HG02840 (cell line): Measurements from ENCODE around the gene APLF.
A peak's percentile ranks its signal among the peaks of the same experiment; 100 is the strongest.
"Not testable (repeated sequence)": the region's sequence is repeated elsewhere in the genome, so short reads cannot be mapped to it uniquely, and the experiment has no call there.

ENCODE experiments used
- ATAC-seq: cut with Tn5 transposase; IDR thresholded peaks from one replicate; pipeline ENCODE4 v1.9.1; 2021; ENCODE audit warnings: mild to moderate bottlenecking, moderate library complexity, moderate number of reproducible peaks; ENCODE audit not compliant: unreplicated experiment, low FRiP score

The APLF gene

GRCh38 chr2:68438455-68439303, 28.7 kb upstream of the APLF start:
- no peak for ATAC-seq

- ATAC-seq, result peak; percentile 98
These were observed 26.0 kb upstream of the APLF start for GRCh38 chr2:68441179-68441993.

DNA sequence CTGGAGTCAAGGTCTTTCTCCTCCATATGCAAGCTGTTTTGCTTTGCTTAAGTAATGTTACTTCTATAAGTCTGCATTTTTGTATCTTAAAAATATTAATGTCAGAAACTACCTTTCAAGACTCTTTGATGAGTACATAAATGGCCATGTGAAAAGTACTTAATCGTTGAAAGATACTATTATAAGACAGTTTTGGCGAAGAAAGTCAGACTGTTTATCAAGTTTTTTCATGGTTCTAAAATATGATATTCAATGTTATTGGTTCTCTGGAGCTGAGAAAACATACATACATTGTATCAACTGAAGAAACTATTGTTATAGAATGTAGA, 25.4 kb upstream of the APLF start:
- no peak for ATAC-seq

GRCh38 chr2:68446425-68446824, 21.0 kb upstream of the APLF start:
- ATAC-seq, result not testable (repeated sequence)

- no peak for ATAC-seq
These were observed 20.3 kb upstream of the APLF start for GRCh38 chr2:68447118-68447517.

DNA sequence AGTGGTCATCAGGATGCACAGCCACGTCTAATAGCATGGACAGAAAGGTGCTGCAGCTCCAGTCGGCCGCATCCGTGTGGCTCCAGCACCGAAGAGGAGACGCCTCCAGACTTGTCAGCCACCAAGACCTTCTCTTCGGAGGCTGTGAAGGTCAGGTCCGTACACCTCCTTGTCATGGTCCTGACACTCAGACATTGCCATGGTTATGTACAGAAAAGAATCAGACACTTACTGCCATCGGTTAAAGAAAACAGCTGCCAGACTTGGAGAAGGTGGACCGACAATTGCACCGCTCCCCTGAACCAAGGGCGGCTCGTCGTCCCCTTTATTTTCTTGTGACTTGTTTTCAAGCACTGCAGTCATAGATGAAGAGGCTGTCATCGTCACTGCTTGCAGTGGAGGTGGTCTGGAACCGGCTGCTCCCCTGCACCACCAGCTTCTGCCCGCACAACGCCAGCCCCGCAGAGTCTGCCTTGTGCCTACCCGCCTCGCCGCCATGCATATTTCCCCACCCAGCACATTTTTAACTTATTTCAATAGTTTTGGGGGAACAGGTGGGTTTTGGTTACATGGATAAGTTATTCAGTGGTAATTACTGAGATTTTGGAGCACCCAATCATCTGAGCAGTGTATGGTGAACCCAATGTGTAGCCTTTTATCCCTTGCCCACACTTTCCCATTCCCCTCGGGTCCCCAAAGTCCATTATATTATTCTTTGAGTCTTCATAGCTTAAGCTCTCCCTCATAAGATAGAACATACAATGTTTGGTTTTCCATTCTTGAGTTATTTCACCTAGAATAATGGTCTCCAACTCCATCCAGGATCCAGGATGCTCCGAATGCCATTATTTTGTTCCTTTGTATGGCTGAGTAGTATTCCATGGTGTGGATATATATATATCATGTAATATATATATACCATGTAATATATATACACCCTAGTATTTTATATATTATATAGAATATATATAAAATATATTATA, 18.4 kb upstream of the APLF start:
- no peak for ATAC-seq

- no peak for ATAC-seq
These were observed 15.1 kb upstream of the APLF start for GRCh38 chr2:68452158-68452900.

DNA sequence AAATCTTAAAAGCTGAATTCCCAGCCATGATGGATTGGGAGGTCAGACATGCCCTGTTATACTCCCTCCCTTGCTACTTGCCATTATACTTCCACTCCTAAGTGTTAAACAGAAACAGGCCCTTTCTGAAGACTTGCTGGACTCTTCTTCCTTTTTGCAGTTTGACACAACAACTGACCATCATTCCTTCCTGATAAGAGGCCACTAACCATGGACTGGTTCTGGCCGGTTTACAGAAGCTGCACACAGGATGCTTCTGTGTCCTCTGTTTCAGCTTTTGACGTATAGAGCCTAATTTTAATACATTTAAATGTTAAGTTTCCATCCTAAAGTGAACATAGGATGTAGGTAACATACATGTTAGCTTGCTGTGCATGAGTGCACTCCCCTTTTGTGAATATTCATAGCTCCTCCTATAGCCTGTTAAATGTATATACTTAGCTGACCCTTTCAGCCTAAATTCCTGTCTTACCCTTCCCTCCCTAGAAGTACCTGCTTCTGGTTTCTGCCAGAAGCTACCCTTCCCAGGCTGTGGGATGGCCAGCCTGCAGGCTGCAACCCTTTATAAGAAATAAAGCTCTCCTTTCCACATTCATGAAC, 13.5 kb upstream of the APLF start:
- ATAC-seq, result no peak

DNA sequence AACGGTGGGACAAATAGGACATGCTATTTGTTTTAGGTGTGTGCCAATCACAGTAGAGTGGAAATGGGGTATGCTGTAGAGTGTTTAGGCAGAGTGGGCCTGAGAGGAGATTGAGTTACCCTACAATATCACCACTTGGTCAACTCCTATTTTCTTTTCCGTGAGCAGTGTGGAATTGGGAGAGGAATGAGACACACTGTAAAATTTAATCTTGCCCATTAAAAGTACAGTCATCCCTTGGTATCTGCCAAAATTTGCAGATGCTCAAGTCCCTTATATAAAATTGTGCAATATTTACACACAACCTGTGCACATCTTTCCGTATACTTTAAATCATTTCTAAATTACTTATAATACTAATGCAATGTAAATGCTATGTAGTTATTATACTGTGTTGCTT, 12.7 kb upstream of the APLF start:
- ATAC-seq, result no peak

DNA sequence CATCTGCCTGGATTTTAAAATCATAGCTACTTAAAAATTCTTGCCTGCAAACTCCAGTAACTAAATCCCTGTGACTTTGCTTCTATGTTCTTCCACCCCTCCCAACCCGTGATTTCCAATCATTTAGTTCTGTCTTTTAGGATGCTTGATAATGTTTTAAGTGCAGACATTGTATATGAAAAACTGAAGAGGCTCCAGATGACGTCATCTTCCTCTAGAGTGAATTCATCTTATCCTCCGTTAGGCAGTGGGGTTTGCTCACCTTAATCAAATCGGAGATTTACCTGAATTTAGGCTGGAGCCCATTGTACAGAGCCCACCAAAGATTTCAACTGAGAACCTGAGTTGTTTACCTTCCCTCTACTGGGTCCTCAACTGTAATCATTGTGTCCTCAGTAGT, 11.2 kb upstream of the APLF start:
- no peak for ATAC-seq

DNA sequence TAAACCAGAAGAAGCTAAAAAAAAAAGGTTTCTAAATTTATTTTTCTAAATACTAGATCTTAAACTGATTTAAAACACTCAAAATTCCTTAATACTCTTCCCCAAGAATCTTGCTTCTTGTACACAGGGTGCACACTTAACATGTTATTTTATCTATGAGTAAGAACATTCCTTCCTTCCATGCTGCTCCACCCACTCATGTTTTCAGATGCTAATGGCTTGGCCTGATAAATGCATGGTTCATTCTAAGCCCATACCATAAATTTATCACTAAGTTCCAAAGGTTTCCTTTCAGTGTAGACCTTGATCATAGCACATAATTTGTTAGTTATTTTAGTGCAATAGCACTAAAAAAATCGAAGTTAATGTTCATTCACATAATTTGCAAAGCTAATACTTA, 8.4 kb upstream of the APLF start:
- ATAC-seq, result no peak

DNA sequence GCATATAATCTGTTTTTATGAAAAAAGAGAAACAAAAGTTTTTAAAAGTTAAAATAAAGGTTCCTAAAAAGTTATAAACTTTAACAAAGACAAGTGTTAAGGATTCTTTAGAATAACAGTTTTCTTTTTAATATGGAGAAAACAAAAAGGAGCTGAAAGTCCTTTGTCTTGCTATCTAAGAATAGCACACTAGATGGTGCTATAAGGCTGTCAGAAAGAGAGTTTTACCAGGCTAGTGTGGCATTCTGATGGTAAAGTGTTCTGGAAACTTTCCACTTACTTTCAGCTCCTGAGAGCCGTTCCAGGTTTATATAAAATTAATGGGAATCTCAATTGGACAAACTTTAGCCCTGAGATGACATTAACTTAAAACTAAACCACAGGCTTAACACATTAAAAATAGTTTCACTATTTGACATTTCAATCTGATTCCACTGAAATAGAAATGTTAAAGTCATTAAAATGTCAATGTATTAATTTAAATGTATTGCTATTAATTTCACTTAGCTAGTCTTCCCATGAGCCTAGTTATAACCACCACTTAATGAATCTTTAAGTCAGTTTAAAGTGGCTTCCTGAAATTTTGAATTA, 4.0 kb upstream of the APLF start:
- no peak for ATAC-seq

GRCh38 chr2:68464651-68465050, 2.7 kb upstream of the APLF start:
- no peak for ATAC-seq

DNA sequence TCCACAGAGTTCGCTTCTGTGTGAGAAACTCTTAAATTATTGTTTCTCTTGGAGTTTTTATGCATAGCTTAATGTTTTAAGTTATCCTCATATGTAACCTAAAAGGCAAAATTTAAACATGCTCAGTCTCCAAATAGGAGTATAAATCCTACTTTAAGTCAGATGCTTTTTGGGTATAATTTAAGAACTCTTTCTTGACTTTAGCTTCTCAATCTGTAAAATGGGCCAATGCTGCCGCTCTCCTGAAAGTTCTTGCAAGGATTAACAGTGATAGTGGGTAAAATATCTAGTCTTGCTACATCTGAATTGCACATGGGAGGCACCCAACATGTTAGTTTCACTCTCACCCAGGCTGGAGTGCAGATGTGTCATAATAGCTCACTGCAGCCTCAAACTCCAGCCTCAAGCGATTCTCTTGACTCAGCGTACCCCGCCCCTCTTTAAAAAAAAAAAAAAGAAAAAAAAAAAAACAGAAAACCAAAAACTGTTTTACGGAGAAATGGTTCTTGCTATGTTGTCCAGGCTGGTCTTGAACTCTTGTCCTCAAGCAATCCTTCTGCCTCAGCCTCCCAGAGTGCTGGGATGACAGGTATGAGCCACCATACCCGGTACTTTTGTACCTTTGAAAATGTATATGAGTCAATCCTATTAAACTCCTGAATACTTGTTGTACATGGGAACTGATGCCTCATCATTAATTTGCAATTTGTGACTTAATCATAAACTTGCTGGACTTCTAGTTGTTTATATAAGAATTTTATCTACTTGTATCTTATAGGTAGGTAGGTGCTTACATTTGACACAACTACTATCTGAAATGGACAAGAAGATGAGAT, 2.1 kb upstream of the APLF start:
- no peak for ATAC-seq

DNA sequence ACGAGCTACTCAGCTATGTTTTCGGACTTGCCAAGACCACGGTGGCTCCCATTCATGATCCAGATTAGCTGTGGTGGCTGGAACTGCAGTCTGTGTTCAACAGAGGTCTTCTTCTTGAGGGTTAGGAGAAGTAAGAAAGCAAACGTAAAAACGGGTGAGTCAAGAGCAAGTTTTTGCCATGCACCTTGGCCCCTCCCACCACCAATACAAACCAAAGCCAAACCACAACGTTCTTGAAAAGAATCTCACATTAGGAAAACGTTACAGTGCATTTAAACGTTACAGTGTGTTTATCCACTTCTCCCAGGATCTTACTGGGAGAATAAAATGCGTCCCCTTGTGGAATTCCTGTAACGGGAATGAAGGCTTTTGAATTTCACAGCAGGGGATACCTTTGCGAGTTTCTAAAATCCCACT, 1.0 kb upstream of the APLF start:
- no peak for ATAC-seq

- ATAC-seq, result no peak
These were observed 658 bp upstream of the APLF start for GRCh38 chr2:68466778-68467076.

DNA sequence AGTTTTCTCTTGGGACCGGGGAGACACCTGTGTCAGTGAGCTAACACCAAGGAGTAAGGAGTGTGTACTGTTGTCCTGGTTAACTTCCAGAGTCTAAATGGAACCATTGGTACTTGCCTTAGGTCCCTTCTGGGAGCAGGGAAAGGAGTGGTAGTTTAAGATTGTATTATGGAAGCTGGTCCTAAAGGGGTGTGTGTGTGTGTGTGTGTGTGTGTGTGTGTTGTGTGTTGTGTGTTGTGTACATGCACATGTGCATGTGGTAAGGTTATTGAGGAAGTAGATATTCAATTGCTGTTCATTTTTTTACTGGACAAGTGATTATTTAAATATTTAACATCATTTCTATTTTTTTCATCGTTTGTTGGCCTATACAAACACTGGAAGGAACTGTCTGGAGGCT, 1.4 kb downstream of the APLF start:
- ATAC-seq, result no peak

GRCh38 chr2:68469935-68470334, 2.5 kb downstream of the APLF start:
- no peak for ATAC-seq

GRCh38 chr2:68471385-68471784, 4.0 kb downstream of the APLF start:
- ATAC-seq, result no peak
